Ishikawa (cell line): ENCODE measurements around the gene TMEM221.

Experiments used
- CEBPB ChIP-seq: IDR thresholded peaks from 2 replicates; pipeline ENCODE4 v1.6.1; 2012
- CREB1 ChIP-seq: IDR thresholded peaks from 2 replicates; pipeline ENCODE4 v1.6.1; 2012; ENCODE audit warnings: low read depth
- EGR1 ChIP-seq: IDR thresholded peaks from 2 replicates; pipeline ENCODE4 v1.6.1; 2012
- EP300 ChIP-seq: IDR thresholded peaks from 2 replicates; pipeline ENCODE4 v1.6.1; 2012; ENCODE audit warnings: borderline replicate concordance
- FOXM1 ChIP-seq: IDR thresholded peaks from 2 replicates; pipeline ENCODE4 v1.6.1; 2012; ENCODE audit warnings: low read depth, borderline replicate concordance
- MAX ChIP-seq: IDR thresholded peaks from 2 replicates; pipeline ENCODE4 v1.6.1; 2012
- RAD21 ChIP-seq: IDR thresholded peaks from 2 replicates; pipeline ENCODE4 v1.6.1; 2012; ENCODE audit warnings: low read depth
- REST ChIP-seq: IDR thresholded peaks from 2 replicates; pipeline ENCODE4 v1.6.1; 2012; ENCODE audit warnings: low read depth, mild to moderate bottlenecking
- TAF1 ChIP-seq: IDR thresholded peaks from 2 replicates; pipeline ENCODE4 v1.6.1; 2012; ENCODE audit warnings: low read depth, mild to moderate bottlenecking
- TEAD4 ChIP-seq: IDR thresholded peaks from 2 replicates; pipeline ENCODE4 v1.6.1; 2012
- YY1 ChIP-seq: IDR thresholded peaks from 2 replicates; pipeline ENCODE4 v1.6.1; 2012; ENCODE audit warnings: low read depth
- ZBTB7A ChIP-seq: IDR thresholded peaks from 2 replicates; pipeline ENCODE4 v1.6.1; 2012; ENCODE audit warnings: low read depth

- TF ChIP-seq REST, result no peak
- TF ChIP-seq EP300, result no peak
- TF ChIP-seq YY1, result no peak
- peak; percentile 82 for TF ChIP-seq MAX
- TF ChIP-seq RAD21, result no peak
- no peak for TF ChIP-seq CREB1
- no peak for TF ChIP-seq ZBTB7A
- no peak for TF ChIP-seq TAF1
- no peak for TF ChIP-seq CEBPB
- TF ChIP-seq FOXM1, result no peak
- no peak for TF ChIP-seq TEAD4
- TF ChIP-seq EGR1, result no peak
Observed at GRCh38 chr19:17469481-17470067, 21.1 kb upstream of the TMEM221 start.
